Activated CD4-positive, alpha-beta T cell treated with anti-CD3 and anti-CD28 coated beads for 36 hours (primary cell): ENCODE measurements around the gene HNRNPA3. TPM values are rescaled to one million over a fixed set of nuclear protein-coding genes. Genes with fewer than 3 reads are reported as not detected.
"Not testable (repeated sequence)": the region's sequence is repeated elsewhere in the genome, so short reads cannot be mapped to it uniquely, and the experiment has no call there.

Experiments
- ATAC-seq: fragments of 200-7000 bp; cut with Tn5 transposase; one replicate; pipeline ENCODE4 v1.10.0; 2021; ENCODE audit warnings: mild to moderate bottlenecking, moderate library complexity
- CTCF ChIA-PET: fragments of 350-600 bp; sonication (Branson Sonifier 250); formaldehyde crosslinking; loops from one replicate; lab custom pipeline; 2021; ENCODE audit warnings: antibody characterized with exemption; lab: Charles Lee
- POLR2A ChIA-PET: fragments of 350-600 bp; sonication (Branson Sonifier 250); formaldehyde crosslinking; loops from one replicate; lab custom pipeline; 2021; ENCODE audit warnings: antibody characterized with exemption, inconsistent platforms; lab: Charles Lee
- DNase-seq: peaks from one replicate; pipeline ENCODE4 v3.0.0-alpha.2; 2020
- H3K27ac Mint-ChIP-seq: one replicate; pipeline ENCODE4 v1.8.0; 2021; ENCODE audit warnings: mixed read lengths
- H3K27me3 Mint-ChIP-seq: one replicate; pipeline ENCODE4 v1.8.0; 2021; ENCODE audit warnings: mixed read lengths
- H3K36me3 Mint-ChIP-seq: one replicate; pipeline ENCODE4 v1.8.0; 2021; ENCODE audit warnings: low read depth, mixed read lengths
- H3K4me1 Mint-ChIP-seq: one replicate; pipeline ENCODE4 v1.8.0; 2021; ENCODE audit warnings: mixed read lengths
- H3K4me3 Mint-ChIP-seq: one replicate; pipeline ENCODE4 v1.8.0; 2021; ENCODE audit warnings: mild to moderate bottlenecking, moderate library complexity, mixed read lengths
- H3K9me3 Mint-ChIP-seq: one replicate; pipeline ENCODE4 v1.8.0; 2021; ENCODE audit warnings: low read depth, mixed read lengths
- intact Hi-C, 2 experiments: fragments of 100-400 bp; cut with DNase I in 1 of 2; cut with micrococcal nuclease in 1 of 2; formaldehyde crosslinking; loops; one replicate each; pipeline versions ENCODE4 v1.14.2 to v1.15.1; 2022 to 2024; cut with DNase I, micrococcal nuclease
- total RNA-seq, 2 experiments: library from RNA; stranded (reverse); gene quantifications; one replicate each; pipeline ENCODE4 v1.2.3, GENCODE V29; 2021

Gene HNRNPA3
- total RNA-seq, 2 experiments from 2014 or later = 200 to 290 TPM

DNA sequence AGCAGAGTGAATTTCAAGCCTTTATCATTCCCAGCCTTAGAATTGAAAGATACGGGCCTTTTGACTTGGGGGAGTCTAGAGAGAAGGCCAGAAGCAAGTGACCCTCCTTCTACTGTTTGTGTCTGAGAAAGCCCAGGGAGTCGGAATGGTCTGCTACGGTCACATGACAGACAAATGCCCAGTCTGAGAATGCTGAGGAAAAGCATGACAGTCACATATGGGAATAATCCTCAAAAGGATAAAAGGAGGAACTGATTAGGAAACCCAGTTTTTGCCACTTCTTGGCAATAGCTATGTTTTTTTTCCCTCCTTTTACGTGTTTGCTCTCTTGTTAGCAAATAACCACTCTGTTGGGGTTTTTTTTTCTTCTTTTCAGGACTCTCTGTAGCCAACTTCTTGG, 38.1 kb upstream of the HNRNPA3 start:
- DNase-seq (no peak), ATAC-seq (no peak)
- Mint-ChIP-seq H3K27me3 (no peaks in the 10 kb centered on the region), H3K27ac (no peak overlapping the region), H3K4me3 (no peak overlapping the region), H3K36me3 (no peaks in the 10 kb centered on the region), H3K9me3 (no peaks in the 10 kb centered on the region), H3K4me1 (peaks cover 14% of the 10 kb centered on the region)
- CTCF ChIA-PET = interaction anchor here (0.6 to 2.7 kb wide), 3 partner anchors 9 to 532 kb away, joined by 3 to 15 read pairs (median 9); no protein-coding TSS in a partner anchor
- intact Hi-C loops = no loop called here
- POLR2A ChIA-PET = no interaction called here

DNA sequence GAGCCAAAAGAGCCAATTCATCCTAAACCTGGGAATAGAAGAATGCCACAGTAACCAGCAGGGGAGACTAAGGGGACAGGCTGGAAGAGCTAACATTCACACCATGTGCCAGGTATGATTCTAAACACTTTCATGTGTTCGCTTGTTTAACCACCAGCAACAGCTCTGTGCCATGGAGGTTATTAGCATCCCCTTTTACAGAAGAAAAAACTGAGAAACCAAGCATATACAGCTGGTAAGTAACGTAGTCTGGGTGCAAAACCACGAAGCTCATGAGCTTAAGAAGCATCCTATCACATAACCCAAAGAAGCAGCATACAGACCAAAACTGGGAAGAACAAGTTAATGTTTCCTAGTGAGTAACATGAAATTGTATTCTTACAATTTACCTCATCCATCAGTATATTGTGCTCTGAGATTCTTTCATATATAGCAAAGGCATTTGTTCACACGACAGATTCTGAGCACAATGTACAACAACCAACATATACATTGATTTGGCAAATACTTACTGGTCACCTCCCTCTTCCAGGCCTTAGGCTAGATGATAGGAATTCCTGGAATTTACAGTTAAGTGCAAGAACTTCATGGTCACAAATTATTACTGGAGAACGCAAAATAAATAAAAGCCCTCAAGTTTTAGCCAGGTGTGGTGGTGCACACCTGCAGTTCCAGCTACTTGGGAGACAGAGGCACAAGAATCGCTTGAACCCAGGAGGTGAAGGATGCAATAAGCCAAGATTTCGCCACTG, 36.5 kb upstream of the HNRNPA3 start:
- DNase-seq = no peak
- Mint-ChIP-seq H3K4me3 (no peak overlapping the region), H3K9me3 (no peaks in the 10 kb centered on the region), H3K27ac (no peak overlapping the region), H3K4me1 (peaks cover 5% of the 10 kb centered on the region), H3K27me3 (no peaks in the 10 kb centered on the region), H3K36me3 (no peaks in the 10 kb centered on the region)
- intact Hi-C loops = no loop called here
- no peak for ATAC-seq
- ChIA-PET POLR2A (no interaction called here), CTCF (interaction anchor here (0.7 to 2.7 kb wide), 3 partner anchors 10 to 23 kb away, joined by 4 to 9 read pairs (median 6); no protein-coding TSS in a partner anchor)

DNA sequence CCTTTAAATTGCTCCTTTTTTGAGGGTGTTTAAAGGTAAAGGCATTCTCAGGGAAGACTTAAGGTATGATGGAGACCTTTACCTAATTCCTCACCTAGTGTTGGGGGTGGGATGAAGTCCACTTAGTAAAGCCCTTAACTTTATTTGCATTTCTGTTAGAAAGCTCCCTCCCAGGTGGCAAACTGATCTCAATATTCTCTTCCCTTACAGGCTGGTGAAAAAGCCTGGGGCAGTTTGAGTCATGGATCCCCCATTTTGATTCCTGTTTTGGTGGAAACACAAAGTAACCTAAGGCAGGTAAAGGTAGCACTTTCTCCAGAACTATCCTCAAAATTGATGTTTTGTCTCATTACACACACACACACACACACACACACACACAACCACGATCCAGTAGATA, 33.8 kb upstream of the HNRNPA3 start:
- Mint-ChIP-seq H3K36me3 (no peaks in the 10 kb centered on the region), H3K27me3 (no peaks in the 10 kb centered on the region), H3K4me1 (no peaks in the 10 kb centered on the region), H3K4me3 (no peak overlapping the region), H3K9me3 (no peaks in the 10 kb centered on the region), H3K27ac (no peak overlapping the region)
- no peak for DNase-seq
- ATAC-seq = no peak
- ChIA-PET POLR2A (no interaction called here), CTCF (interaction anchor here (0.6 to 1.5 kb wide), 2 partner anchors 15 to 182 kb away, joined by 3 read pairs; no protein-coding TSS in a partner anchor)
- intact Hi-C loops = no loop called here

DNA sequence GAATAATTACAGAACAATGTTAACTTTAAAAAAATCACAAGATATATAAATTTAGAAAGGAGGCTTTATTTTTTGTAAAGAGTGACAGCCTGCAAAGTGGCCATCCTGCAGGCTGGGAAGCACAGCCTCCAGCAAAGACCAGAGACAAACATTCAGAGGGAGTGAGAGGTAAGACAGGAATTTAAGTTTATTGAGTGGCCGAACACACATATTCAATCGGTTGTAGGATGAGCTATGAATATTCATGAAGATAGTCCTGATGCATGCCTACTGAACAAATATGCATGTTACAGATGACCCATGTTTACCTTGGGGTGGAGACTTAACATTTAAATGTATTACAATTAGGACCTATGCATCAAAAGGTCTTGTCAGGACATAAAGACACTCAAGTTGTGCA, 33.4 kb upstream of the HNRNPA3 start:
- intact Hi-C loops = no loop called here
- no peaks in the 10 kb centered on the region for H3K9me3 Mint-ChIP-seq
- H3K4me3 Mint-ChIP-seq = no peak overlapping the region
- ChIA-PET CTCF (no interaction called here), POLR2A (no interaction called here)
- no peak for ATAC-seq
- no peaks in the 10 kb centered on the region for H3K36me3 Mint-ChIP-seq
- no peaks in the 10 kb centered on the region for H3K4me1 Mint-ChIP-seq
- H3K27ac Mint-ChIP-seq = no peak overlapping the region
- no peak for DNase-seq
- H3K27me3 Mint-ChIP-seq = no peaks in the 10 kb centered on the region

DNA sequence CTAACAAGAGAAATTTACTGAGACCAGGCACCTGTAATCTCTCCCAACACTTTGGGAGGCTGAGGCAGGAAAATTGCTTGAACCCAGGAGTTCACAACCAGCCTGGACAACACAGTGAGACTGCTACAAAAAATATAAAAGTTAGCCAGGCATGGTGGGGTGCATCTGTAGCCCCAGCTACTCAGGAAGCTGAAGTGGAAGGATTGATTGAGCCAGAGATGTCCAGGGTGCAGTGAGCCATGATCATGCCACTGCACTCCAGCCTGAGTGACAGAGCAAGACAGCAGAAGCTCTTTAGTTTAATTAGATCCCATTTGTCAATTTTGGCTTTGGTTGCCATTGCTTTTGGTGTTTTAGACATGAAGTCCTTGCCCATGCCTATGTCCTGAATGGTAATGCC, 32.9 kb upstream of the HNRNPA3 start:
- H3K27ac Mint-ChIP-seq, DNase-seq, CTCF ChIA-PET, H3K4me1 Mint-ChIP-seq, intact Hi-C loops, ATAC-seq, H3K27me3 Mint-ChIP-seq, POLR2A ChIA-PET, H3K4me3 Mint-ChIP-seq, H3K9me3 Mint-ChIP-seq, H3K36me3 Mint-ChIP-seq: not testable (repeated sequence)

DNA sequence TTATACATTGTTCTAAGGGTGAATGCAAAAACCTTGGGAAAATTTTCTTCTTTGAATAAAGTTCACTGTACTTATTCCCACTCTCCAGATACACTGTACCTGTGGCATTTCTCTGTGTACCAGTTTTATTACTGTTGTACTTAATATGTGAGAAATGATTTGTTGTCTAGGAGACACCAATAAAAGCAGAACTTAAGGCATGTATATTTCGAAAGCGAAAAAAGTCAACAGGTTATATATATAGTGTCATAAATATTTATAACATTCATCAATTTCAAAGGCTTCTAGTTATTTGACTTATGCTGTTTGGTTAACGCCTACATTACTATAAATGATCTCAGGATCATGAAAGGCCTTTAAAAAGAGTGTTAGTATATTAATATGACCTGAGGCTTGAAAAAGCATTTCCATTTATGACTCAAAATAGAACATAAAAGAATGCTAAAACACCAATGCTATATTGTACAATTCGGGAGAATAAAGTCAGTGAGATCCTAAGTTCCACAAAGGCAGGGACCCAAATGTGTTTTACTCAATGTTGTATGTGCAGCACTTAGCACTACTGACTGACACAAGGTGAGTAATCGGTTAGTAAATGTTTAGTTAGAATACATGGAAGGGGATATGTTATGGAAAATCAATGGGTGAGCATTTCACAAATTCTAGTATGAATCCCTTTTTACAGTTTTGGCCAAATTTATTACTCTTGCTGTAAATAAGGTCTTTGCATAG, 32.2 kb upstream of the HNRNPA3 start:
- CTCF ChIA-PET = no interaction called here
- H3K4me3 Mint-ChIP-seq = no peak overlapping the region

DNA sequence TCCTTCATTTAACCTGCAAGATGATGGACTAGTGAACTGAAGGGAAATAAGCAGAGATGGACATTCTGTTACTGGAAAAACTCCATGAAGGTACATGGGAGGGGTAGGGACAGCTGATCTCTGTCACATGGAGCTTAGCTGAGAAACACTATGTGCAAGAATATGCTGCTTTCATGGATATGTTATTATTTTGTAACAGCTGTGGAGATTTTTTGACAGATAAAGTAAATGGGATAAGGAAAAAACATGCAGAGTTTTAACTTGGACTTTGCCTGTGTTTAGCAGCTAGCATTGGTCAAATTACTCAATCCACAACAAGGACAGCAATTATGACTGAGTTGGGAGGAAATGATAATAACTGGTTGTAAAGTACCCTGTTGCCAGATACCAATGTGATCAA, 28.7 kb upstream of the HNRNPA3 start:
- ATAC-seq = no peak
- no peak for DNase-seq
- H3K9me3 Mint-ChIP-seq = no peaks in the 10 kb centered on the region
- intact Hi-C loops = no loop called here
- no peaks in the 10 kb centered on the region for H3K4me1 Mint-ChIP-seq
- H3K36me3 Mint-ChIP-seq = no peaks in the 10 kb centered on the region
- no peak overlapping the region for H3K4me3 Mint-ChIP-seq
- H3K27ac Mint-ChIP-seq = no peak overlapping the region
- POLR2A ChIA-PET = no interaction called here
- no peaks in the 10 kb centered on the region for H3K27me3 Mint-ChIP-seq
- CTCF ChIA-PET = interaction anchor here (1.0 kb wide), 1 partner anchor 260 kb away, joined by 3 read pairs; no protein-coding TSS in a partner anchor

More for the DNA sequence above, 32.2 kb upstream of the HNRNPA3 start:
- Mint-ChIP-seq H3K27me3 (no peaks in the 10 kb centered on the region), H3K27ac (no peak overlapping the region), H3K9me3 (no peaks in the 10 kb centered on the region), H3K4me1 (no peaks in the 10 kb centered on the region), H3K36me3 (no peaks in the 10 kb centered on the region)
- no peak for DNase-seq
- intact Hi-C loops = no loop called here
- no peak for ATAC-seq
- POLR2A ChIA-PET = no interaction called here

DNA sequence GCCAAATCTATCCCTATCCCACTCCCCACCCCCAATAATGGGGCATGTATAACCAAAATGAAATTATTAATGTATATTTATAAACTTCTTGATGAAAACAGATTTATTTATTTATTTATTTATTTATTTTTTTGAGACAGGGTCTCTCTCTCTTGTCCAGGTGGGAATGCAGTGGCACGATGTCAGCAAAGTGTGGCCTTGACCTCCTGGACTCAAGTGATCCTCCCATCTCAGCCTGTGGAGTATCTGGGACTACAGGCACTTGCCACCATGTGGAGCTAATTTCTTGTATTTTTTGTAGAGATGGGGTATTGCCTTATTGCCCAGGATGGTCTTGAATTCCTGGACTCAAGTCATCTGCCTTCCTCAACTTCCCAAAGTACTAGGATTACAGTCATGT, 28.0 kb upstream of the HNRNPA3 start:
- Mint-ChIP-seq H3K27ac (no peak overlapping the region), H3K4me1 (no peaks in the 10 kb centered on the region), H3K36me3 (no peaks in the 10 kb centered on the region), H3K4me3 (no peak overlapping the region), H3K9me3 (no peaks in the 10 kb centered on the region), H3K27me3 (no peaks in the 10 kb centered on the region)
- intact Hi-C loops = no loop called here
- DNase-seq (no peak), ATAC-seq (no peak)
- ChIA-PET CTCF (interaction anchor here (0.5 to 2.4 kb wide), 7 partner anchors 13 to 682 kb away, joined by 3 to 6 read pairs (median 4); no protein-coding TSS in a partner anchor), POLR2A (no interaction called here)

DNA sequence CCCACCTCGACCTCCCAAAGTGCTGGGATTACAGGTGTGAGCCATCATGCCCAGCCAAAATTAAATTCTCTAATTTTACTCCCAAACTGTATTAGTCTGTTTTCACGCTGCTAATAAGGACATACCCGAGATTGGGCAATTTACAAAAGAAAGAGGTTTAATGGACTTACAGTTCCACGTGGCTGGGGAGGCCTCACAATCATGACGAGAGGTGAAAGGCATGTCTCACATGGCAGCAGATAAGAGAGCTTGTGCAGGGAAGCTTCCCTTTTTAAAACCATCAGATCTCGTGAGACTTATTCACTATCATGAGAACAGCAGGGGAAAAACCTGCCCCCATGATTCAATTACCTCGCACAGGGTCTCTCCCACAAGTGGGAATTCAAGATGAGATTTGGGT, 26.6 kb upstream of the HNRNPA3 start:
- H3K36me3 Mint-ChIP-seq, intact Hi-C loops, DNase-seq, H3K4me3 Mint-ChIP-seq, H3K27ac Mint-ChIP-seq, H3K27me3 Mint-ChIP-seq, ATAC-seq, H3K9me3 Mint-ChIP-seq, POLR2A ChIA-PET, H3K4me1 Mint-ChIP-seq: not testable (repeated sequence)
- CTCF ChIA-PET = interaction anchor here (2.4 kb wide), 1 partner anchor 20 kb away, joined by 6 read pairs; no protein-coding TSS in a partner anchor

DNA sequence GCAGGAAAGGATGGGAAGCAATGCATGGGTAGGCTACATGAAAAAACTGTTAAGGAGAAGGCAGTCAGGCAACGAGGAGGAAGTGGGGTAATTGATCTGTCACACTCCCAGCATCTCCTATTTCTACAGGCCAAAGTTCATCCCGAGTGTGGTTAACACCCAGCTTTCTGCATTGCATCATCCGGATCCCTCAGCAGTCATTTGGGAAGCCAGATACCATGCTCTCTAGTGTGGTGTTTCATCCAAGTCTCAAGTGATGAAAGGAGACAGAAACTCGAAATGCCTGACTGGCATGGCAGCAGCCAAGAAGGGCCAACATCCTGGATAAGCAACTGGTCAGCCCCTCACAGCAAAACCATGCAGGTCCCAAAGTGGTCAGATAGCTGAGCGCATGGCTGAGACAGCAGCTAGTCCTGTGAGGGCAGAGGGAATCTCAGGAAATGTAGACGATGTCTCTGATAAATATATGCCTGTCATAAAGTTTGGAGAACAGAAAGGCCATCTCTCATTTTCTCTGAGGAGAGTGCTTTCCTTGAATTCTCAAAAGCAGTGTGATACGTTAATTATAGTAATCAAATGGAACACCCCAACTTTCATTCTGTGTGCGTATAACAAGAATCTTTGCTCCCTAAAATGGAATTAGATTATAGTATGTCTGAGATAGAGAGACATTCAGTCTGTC, 24.8 kb upstream of the HNRNPA3 start:
- H3K9me3 Mint-ChIP-seq = no peaks in the 10 kb centered on the region
- intact Hi-C loops = no loop called here
- H3K36me3 Mint-ChIP-seq = no peaks in the 10 kb centered on the region
- H3K4me1 Mint-ChIP-seq = no peaks in the 10 kb centered on the region
- ChIA-PET POLR2A (no interaction called here), CTCF (no interaction called here)
- ATAC-seq = no peak
- DNase-seq = no peak
- no peak overlapping the region for H3K27ac Mint-ChIP-seq
- H3K27me3 Mint-ChIP-seq = no peaks in the 10 kb centered on the region
- H3K4me3 Mint-ChIP-seq = no peak overlapping the region
